K562 (cell line): ENCODE results near the gene GET3. TPM values are rescaled to one million over a fixed set of nuclear protein-coding genes. Genes with fewer than 3 reads are reported as not detected.

ENCODE experiments used
- BRCA1 ChIP-seq, 2 experiments: fragments of 450-650 bp in 1 of 2; sonication (generic) in 1 of 2; formaldehyde crosslinking in 1 of 2; IDR thresholded peaks; 2 replicates each; pipeline versions ENCODE4 v1.5.0 to v1.6.1; 2017 to 2020; ENCODE audit warnings: mild to moderate bottlenecking in 1 of 2, missing genetic modification reagents in 1 of 2
- CHD2 ChIP-seq: IDR thresholded peaks from 2 replicates; pipeline ENCODE4 v1.6.1; 2011; ENCODE audit warnings: low read depth, low read length
- CREB1 ChIP-seq, 2 experiments: sonication (generic) in 1 of 2; formaldehyde crosslinking in 1 of 2; IDR thresholded peaks; 2 replicates each; pipeline versions ENCODE4 v1.6.1 to v1.8.0; 2012 to 2022; ENCODE audit warnings: inconsistent platforms in 1 of 2, mild to moderate bottlenecking in 1 of 2, missing genetic modification reagents in 1 of 2, moderate library complexity in 1 of 2
- ELF2 ChIP-seq: fragments of 250-450 bp; sonication (Bioruptor Pico); IDR thresholded peaks from 2 replicates; pipeline ENCODE4 v1.5.0; 2021; ENCODE audit warnings: mild to moderate bottlenecking
- FOS ChIP-seq: IDR thresholded peaks from 3 replicates; pipeline ENCODE4 v1.6.1; 2011; ENCODE audit not compliant: insufficient read length; ENCODE audit errors: extremely low read depth
- GTF2A2 ChIP-seq: IDR thresholded peaks from 2 replicates; pipeline ENCODE4 v1.6.1; 2016; ENCODE audit warnings: mild to moderate bottlenecking, missing genetic modification characterization, missing compliant biosample characterization
- HDGF ChIP-seq: fragments of 450-650 bp; IDR thresholded peaks from 2 replicates; pipeline ENCODE4 v1.6.1; 2016
- HMG20A ChIP-seq: fragments of 450-650 bp; formaldehyde crosslinking; conservative IDR thresholded peaks from 2 replicates; pipeline ENCODE4 v1.4.0; 2020; ENCODE audit warnings: mild to moderate bottlenecking, mixed read lengths
- KDM5B ChIP-seq: fragments of 200-600 bp; sonication (generic); IDR thresholded peaks from 2 replicates; pipeline ENCODE4 v1.6.1; 2012; ENCODE audit warnings: low read depth, mild to moderate bottlenecking, moderate library complexity, low read length, control low read depth, inconsistent platforms; ENCODE audit not compliant: insufficient replicate concordance
- KLF13 ChIP-seq: fragments of 450-650 bp; IDR thresholded peaks from 2 replicates; pipeline ENCODE4 v1.6.1; 2016; ENCODE audit warnings: missing genetic modification characterization, low read depth, mild to moderate bottlenecking, missing compliant biosample characterization, moderate library complexity, borderline replicate concordance
- MEIS2 ChIP-seq: fragments of 450-650 bp; IDR thresholded peaks from 2 replicates; pipeline ENCODE4 v1.6.1; 2014; ENCODE audit warnings: mild to moderate bottlenecking; ENCODE audit not compliant: partially characterized antibody
- PCBP1 ChIP-seq: fragments of 200-400 bp; formaldehyde crosslinking; IDR thresholded peaks from 2 replicates; pipeline ENCODE4 v1.6.1; 2018; ENCODE audit warnings: mild to moderate bottlenecking, low read depth, low read length; ENCODE audit not compliant: poor library complexity, severe bottlenecking
- PCBP2 ChIP-seq: fragments of 200-400 bp; formaldehyde crosslinking; IDR thresholded peaks from 2 replicates; pipeline ENCODE4 v1.6.1; 2018; ENCODE audit warnings: low read length, low read depth, mild to moderate bottlenecking, moderate library complexity; ENCODE audit not compliant: poor library complexity, severe bottlenecking
- PYGO2 ChIP-seq: fragments of 450-650 bp; IDR thresholded peaks from 2 replicates; pipeline ENCODE4 v1.6.1; 2016; ENCODE audit warnings: mild to moderate bottlenecking, missing genetic modification characterization, moderate library complexity, missing compliant biosample characterization
- RBM15 ChIP-seq: fragments of 200-400 bp; formaldehyde crosslinking; IDR thresholded peaks from 2 replicates; pipeline ENCODE4 v1.6.1; 2018; ENCODE audit warnings: mild to moderate bottlenecking, low read length, moderate library complexity; ENCODE audit not compliant: insufficient read depth
- RBM22 ChIP-seq: fragments of 200-400 bp; formaldehyde crosslinking; IDR thresholded peaks from 2 replicates; pipeline ENCODE4 v1.6.1; 2018; ENCODE audit warnings: low read length, low read depth; ENCODE audit not compliant: poor library complexity, severe bottlenecking
- RBM34 ChIP-seq: fragments of 200-400 bp; formaldehyde crosslinking; IDR thresholded peaks from 2 replicates; pipeline ENCODE4 v1.6.1; 2018; ENCODE audit warnings: low read length, borderline replicate concordance; ENCODE audit not compliant: insufficient read depth
- SIRT6 ChIP-seq: IDR thresholded peaks from one replicate; pipeline ENCODE4 v1.6.1; 2012; ENCODE audit warnings: low read depth, mild to moderate bottlenecking, control low read depth, inconsistent platforms, low read length, moderate library complexity
- SMAD2 ChIP-seq: fragments of 150-350 bp; IDR thresholded peaks from 2 replicates; pipeline ENCODE4 v1.6.1; 2014; ENCODE audit warnings: low read depth, mild to moderate bottlenecking, low read length
- YY1 ChIP-seq, 3 experiments: IDR thresholded peaks; 2 replicates each; pipeline ENCODE4 v1.6.1; 2011; ENCODE audit warnings: low read length in 2 of 3, mild to moderate bottlenecking in 2 of 3, moderate library complexity in 2 of 3, borderline replicate concordance in 1 of 3, control low read depth in 1 of 3, low read depth in 1 of 3; ENCODE audit not compliant: insufficient read depth in 3 of 3, insufficient replicate concordance in 2 of 3, control insufficient read depth in 1 of 3, insufficient read length in 1 of 3; ENCODE audit errors: extremely low read depth in 1 of 3
- ZC3H4 ChIP-seq: sonication (generic); formaldehyde crosslinking; IDR thresholded peaks from 2 replicates; pipeline ENCODE4 v1.9.0; 2021; ENCODE audit warnings: missing genetic modification reagents, borderline replicate concordance
- ZNF121 ChIP-seq: sonication (generic); formaldehyde crosslinking; conservative IDR thresholded peaks from 2 replicates; pipeline ENCODE4 v1.8.0; 2022; ENCODE audit warnings: missing genetic modification reagents
- ZNF124 ChIP-seq: sonication (generic); formaldehyde crosslinking; IDR thresholded peaks from 2 replicates; pipeline ENCODE4 v1.8.1; 2022; ENCODE audit warnings: missing genetic modification reagents
- polyA plus RNA-seq, 8 experiments: library from polyadenylated mRNA; depleted of rRNA in 4 of 8; stranded (reverse) in 5 of 8; unstranded in 3 of 8; fragments of >200 nt; fragmentation: Nextera tagmentation in 2 of 8; fragmentation: Illumina TruSeq in 1 of 8; extraction: Ambion mirVana in 2 of 8; extraction: Trizol in 1 of 8; gene quantifications; 2 replicates each; pipeline versions ENCODE4 v1.2.1 to v1.2.3, GENCODE V29; 2011 to 2014; ENCODE audit warnings: inconsistent platforms in 1 of 8, missing spikeins in 1 of 8
- total RNA-seq, 7 experiments: library from RNA; depleted of rRNA in 6 of 7; stranded (reverse); fragments of >200 nt in 6 of 7; fragmentation: Illumina TruSeq in 2 of 7; extraction: Trizol in 2 of 7; gene quantifications; 2 replicates each; pipeline versions ENCODE4 v1.2.1 to v1.2.3, GENCODE V29; 2011 to 2021; ENCODE audit warnings: low replicate concordance in 1 of 7
- TF ChIP-seq, protein P1 (sequence below): sonication (generic); formaldehyde crosslinking; IDR thresholded peaks from 2 replicates; pipeline ENCODE4 v1.8.1; 2023; ENCODE audit warnings: mild to moderate bottlenecking, missing genetic modification reagents
- TF ChIP-seq, protein P2 (sequence below): fragments of 450-650 bp; formaldehyde crosslinking; conservative IDR thresholded peaks from 2 replicates; pipeline ENCODE4 v1.4.0; 2022; ENCODE audit warnings: mild to moderate bottlenecking, missing genetic modification characterization

GET3 gene
- total and polyA plus RNA-seq, 9 of the 15 experiments (the other 6 are each of a cell fraction or from before 2014, with no cell fraction given), result 8.3 to 83.5 (median 51.8) TPM

DNA sequence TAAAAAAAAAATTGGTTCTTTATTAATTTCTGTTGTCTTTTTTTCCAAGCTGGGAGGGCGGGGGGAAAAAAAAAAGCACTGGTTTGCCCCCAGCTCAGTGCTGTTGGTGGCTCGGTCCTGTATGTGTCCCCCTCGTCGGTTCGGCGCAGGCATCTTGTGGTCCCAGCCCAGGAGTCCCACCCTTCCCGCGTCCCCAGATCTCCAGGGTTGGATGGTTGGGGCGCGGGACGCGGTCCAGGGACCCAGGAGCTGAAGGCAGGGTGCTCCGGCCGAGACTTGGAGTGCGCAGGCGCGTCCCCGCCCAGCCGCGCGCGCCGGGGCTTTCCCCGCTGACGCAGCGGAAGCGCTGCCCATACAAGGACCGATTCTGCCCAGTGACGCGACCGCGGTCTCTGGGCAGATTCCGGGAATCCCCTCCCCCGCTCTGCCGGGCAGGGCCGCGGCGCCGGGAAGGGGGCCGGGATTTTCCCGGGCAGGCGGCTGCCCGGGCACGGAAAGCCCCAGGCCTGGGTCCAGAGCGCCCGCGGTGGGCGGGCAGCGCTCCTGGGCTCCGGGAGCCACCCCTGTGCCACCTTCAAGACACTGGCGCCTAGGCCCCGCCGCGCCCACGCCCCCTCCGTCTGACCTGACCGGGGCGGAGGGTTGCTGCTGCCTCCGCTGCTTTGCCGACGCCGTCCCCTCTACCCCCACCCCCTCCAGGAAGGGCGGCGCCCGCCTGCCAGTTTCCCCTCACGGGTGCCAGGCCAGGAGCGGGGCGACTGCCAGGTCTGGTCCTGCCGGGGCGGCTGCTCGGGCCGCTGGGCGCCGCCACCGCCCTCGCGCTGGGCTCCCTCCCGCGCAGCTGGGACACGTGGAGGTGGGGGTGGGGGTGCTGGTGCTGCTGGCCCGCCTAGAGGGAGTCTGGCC, 56.2 kb downstream of the GET3 start (continued):
- peak; percentile 94 for TF ChIP-seq PCBP1
- TF ChIP-seq PYGO2 (tag), result no peak
- 0 out of 2 replicates have a peak, but pooled peaks have one; percentile 63 for TF ChIP-seq RBM34
- TF ChIP-seq CHD2, result peak; percentile 70
- peak; percentile 78 for TF ChIP-seq KDM5B
- TF ChIP-seq MEIS2, result peak; percentile 68
- TF ChIP-seq GTF2A2, result no peak
- TF ChIP-seq, protein P1, sequence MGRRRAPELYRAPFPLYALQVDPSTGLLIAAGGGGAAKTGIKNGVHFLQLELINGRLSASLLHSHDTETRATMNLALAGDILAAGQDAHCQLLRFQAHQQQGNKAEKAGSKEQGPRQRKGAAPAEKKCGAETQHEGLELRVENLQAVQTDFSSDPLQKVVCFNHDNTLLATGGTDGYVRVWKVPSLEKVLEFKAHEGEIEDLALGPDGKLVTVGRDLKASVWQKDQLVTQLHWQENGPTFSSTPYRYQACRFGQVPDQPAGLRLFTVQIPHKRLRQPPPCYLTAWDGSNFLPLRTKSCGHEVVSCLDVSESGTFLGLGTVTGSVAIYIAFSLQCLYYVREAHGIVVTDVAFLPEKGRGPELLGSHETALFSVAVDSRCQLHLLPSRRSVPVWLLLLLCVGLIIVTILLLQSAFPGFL (CRISPR knock-in tag), result no peak
- peak; percentile 86 for TF ChIP-seq CREB1 (IDR thresholded peaks at IDR 0.05)
- peak; percentile 88 for TF ChIP-seq CREB1 (CRISPR knock-in tag; IDR thresholded peaks at IDR 0.05)
- TF ChIP-seq ZC3H4 (CRISPR knock-in tag), result peak; percentile 47; the same call in 1 of the 2 replicates
- TF ChIP-seq FOS, result no peak
- TF ChIP-seq BRCA1 (IDR thresholded peaks at IDR 0.05), result no peak
- TF ChIP-seq BRCA1 (CRISPR knock-in tag; IDR thresholded peaks at IDR 0.05), result no peak
- peak; percentile 5; the same call in 1 of the 2 replicates for TF ChIP-seq ELF2 (CRISPR knock-in tag)
- no peak for TF ChIP-seq HMG20A (CRISPR knock-in tag)
- TF ChIP-seq ZNF124 (CRISPR knock-in tag), result no peak
- TF ChIP-seq, protein P2, sequence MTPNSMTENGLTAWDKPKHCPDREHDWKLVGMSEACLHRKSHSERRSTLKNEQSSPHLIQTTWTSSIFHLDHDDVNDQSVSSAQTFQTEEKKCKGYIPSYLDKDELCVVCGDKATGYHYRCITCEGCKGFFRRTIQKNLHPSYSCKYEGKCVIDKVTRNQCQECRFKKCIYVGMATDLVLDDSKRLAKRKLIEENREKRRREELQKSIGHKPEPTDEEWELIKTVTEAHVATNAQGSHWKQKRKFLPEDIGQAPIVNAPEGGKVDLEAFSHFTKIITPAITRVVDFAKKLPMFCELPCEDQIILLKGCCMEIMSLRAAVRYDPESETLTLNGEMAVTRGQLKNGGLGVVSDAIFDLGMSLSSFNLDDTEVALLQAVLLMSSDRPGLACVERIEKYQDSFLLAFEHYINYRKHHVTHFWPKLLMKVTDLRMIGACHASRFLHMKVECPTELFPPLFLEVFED, result no peak
- TF ChIP-seq SIRT6, result no peak
- peak; percentile 79 for TF ChIP-seq PCBP2
- TF ChIP-seq RBM15, result no peak
- TF ChIP-seq RBM22, result peak; percentile 98
- no peak for TF ChIP-seq HDGF
- TF ChIP-seq ZNF121 (CRISPR knock-in tag), result no peak
- TF ChIP-seq KLF13, result no peak
- TF ChIP-seq SMAD2, result no peak
- TF ChIP-seq YY1 (IDR thresholded peaks at IDR 0.05; ENCODE audit: borderline replicate concordance in 1 of 3, control insufficient read depth in 1 of 3, extremely low read depth in 1 of 3, insufficient read depth in 3 of 3, insufficient read length in 1 of 3, insufficient replicate concordance in 2 of 3, low read depth in 1 of 3, low read length in 2 of 3), result no peak
